Islet of Langerhans (tissue), 1 donor: ENCODE data around the gene TICAM2.

Experiments
- FAIRE-seq: peaks from one replicate; lab custom pipeline; 2011; peaks lifted over from hg19 to GRCh38; lab: Jason Lieb, UNC

Gene TICAM2

DNA sequence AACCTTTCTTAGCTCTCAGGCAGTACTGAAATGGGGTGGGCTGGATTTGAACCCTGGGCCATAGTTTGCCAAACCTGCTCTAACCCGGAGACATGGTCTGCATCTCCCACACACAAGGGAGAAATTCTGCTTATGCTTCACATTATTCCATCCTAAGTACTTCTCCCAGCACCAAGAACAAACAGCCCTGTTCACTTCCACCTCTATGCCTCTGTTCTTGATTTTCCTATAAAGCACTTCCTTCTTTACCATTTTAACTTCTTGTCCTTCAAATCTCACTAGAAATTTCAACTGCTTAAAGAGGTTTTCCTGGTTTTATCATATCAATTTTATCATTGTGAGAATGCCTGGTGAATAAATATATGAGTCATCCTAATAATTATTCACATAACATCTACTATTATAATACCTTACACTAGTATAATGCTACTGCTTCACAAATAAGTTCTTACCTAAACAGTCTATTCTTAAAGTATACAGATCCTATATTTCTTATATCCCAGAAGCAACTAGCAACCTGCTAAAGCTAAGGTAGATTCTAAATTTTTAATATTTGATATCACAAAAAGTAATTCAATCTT lies 70.4 kb downstream of the TICAM2 start:
- FAIRE-seq = no peak

DNA sequence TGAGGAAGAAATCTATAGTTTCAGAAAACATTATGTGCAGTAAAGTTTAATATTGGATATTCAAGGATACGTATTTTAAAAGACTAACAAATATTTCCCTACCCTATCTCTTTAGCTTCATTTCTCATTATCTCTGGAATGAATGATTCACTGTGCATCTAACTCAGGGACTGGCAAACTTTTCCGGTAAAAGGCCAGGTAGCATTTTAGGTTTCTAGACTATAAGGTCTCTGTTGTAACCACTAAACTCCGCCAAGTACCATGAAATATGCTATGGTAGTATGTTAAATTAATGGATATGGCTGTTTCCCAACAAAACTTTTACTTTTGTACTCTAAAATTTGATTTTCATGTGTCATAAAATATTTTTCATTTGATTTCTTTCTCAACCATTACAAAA lies 70.9 kb downstream of the TICAM2 start:
- no peak for FAIRE-seq

DNA sequence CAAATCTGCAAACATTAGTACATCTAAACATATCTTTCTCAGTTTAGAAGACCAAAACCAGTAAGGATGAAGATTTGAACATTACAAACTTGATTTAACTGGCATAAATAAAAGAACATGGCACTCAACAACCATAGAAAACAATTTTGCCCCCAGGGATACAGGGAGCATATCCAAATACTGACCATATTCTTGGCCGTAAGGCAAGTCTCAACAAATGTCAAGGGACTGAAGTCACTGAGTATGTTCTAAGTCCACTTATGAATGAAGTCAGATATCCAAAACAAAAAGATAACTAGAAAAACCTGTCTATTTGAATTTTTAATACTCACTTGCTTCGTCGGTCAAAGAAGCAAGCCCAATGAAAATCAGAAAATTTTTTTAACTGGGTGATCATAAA lies 71.9 kb downstream of the TICAM2 start:
- FAIRE-seq = no peak
